A549 (cell line): ENCODE measurements around the gene EXOC4. TPM values are rescaled to one million over a fixed set of nuclear protein-coding genes. Genes with fewer than 3 reads are reported as not detected.

Source experiments
- ATAC-seq, 2 experiments: fragments of 200-7000 bp in 1 of 2; fragments of >200 bp in 1 of 2; cut with Nextera tagmentation in 1 of 2; cut with Tn5 transposase in 1 of 2; 3 replicates each; pipeline versions ENCODE4 v1.8.0 to v1.9.1; 2018 to 2020; ENCODE audit warnings: mild to moderate bottlenecking in 1 of 2, moderate library complexity in 1 of 2
- CTCF ChIA-PET: fragments of 300-600 bp; sonication (Branson Sonifier 250); formaldehyde crosslinking; extraction: SDS; loops from one replicate; lab custom pipeline; 2021; ENCODE audit warnings: antibody characterized with exemption, inconsistent platforms; lab: Yijun Ruan, JAX
- POLR2A ChIA-PET: fragments of 350-600 bp; formaldehyde crosslinking; extraction: SDS; loops from one replicate; lab custom pipeline; 2021; ENCODE audit warnings: antibody characterized with exemption, inconsistent platforms; lab: Yijun Ruan, JAX
- DNase-seq, 2 experiments: peaks; one replicate each; pipeline versions ENCODE4 v3.0.0 to v3.0.0-alpha.2; 2011 to 2016; ENCODE audit warnings: low read depth in 1 of 2, low spot score in 1 of 2
- FAIRE-seq: peaks from 2 replicates; lab custom pipeline; 2011; peaks lifted over from hg19 to GRCh38; lab: Jason Lieb, UNC
- H3K27ac ChIP-seq, 2 experiments: fragments of >200 bp; sonication (Bioruptor Twin); formaldehyde crosslinking; 3 replicates each; pipeline ENCODE4 v1.5.1; 2016 to 2017
- H3K4me1 ChIP-seq: fragments of >200 bp; sonication (Bioruptor Twin); formaldehyde crosslinking; 3 replicates; pipeline ENCODE4 v1.6.1; 2016
- H3K4me2 ChIP-seq: fragments of >200 bp; sonication (Bioruptor Twin); formaldehyde crosslinking; 3 replicates; pipeline ENCODE4 v1.6.1; 2016
- H3K4me3 ChIP-seq: fragments of >200 bp; sonication (Bioruptor Twin); formaldehyde crosslinking; 3 replicates; pipeline ENCODE4 v1.5.1; 2016
- H3K9me3 ChIP-seq: fragments of >200 bp; sonication (Bioruptor Twin); formaldehyde crosslinking; 3 replicates; pipeline ENCODE4 v1.6.1; 2016
- ATOH8 ChIP-seq: fragments of 250-450 bp; sonication (Bioruptor Pico); IDR thresholded peaks from 2 replicates; pipeline ENCODE4 v1.5.0; 2020; ENCODE audit warnings: low read depth, mild to moderate bottlenecking, moderate library complexity
- BHLHE40 ChIP-seq: IDR thresholded peaks from 2 replicates; pipeline ENCODE4 v1.6.1; 2012; ENCODE audit warnings: low read depth, low read length, inconsistent platforms
- CBX8 ChIP-seq: fragments of 200-600 bp; sonication (generic); IDR thresholded peaks from 2 replicates; pipeline ENCODE4 v1.6.1; 2016
- CHD4 ChIP-seq: fragments of 200-600 bp; sonication (generic); IDR thresholded peaks from 2 replicates; pipeline ENCODE4 v1.6.1; 2016; ENCODE audit warnings: antibody characterized with exemption, mild to moderate bottlenecking, borderline replicate concordance
- E2F6 ChIP-seq: IDR thresholded peaks from 2 replicates; pipeline ENCODE4 v1.6.1; 2012; ENCODE audit warnings: low read depth, borderline replicate concordance
- EHF ChIP-seq: fragments of 250-450 bp; sonication (Bioruptor Pico); IDR thresholded peaks from 2 replicates; pipeline ENCODE4 v1.5.0; 2020; ENCODE audit warnings: mild to moderate bottlenecking
- FOXS1 ChIP-seq: fragments of 250-450 bp; sonication (Bioruptor Pico); IDR thresholded peaks from 2 replicates; pipeline ENCODE4 v1.5.0; 2020; ENCODE audit warnings: mild to moderate bottlenecking, moderate library complexity
- GATA3 ChIP-seq: IDR thresholded peaks from 2 replicates; pipeline ENCODE4 v1.6.1; 2012; ENCODE audit warnings: borderline replicate concordance
- HEYL ChIP-seq: fragments of 250-450 bp; sonication (Bioruptor Pico); IDR thresholded peaks from 2 replicates; pipeline ENCODE4 v1.8.0; 2021; ENCODE audit warnings: mild to moderate bottlenecking, moderate library complexity
- HOXA7 ChIP-seq: fragments of 250-450 bp; sonication (Bioruptor Pico); IDR thresholded peaks from 2 replicates; pipeline ENCODE4 v1.5.0; 2020; ENCODE audit warnings: mild to moderate bottlenecking, moderate library complexity
- KDM1A ChIP-seq: fragments of 200-600 bp; sonication (generic); IDR thresholded peaks from 2 replicates; pipeline ENCODE4 v1.6.1; 2016; ENCODE audit warnings: low read depth, mild to moderate bottlenecking
- NPAS2 ChIP-seq: fragments of 250-450 bp; sonication (Bioruptor Pico); IDR thresholded peaks from 2 replicates; pipeline ENCODE4 v1.8.0; 2022; ENCODE audit warnings: mild to moderate bottlenecking, moderate library complexity, borderline replicate concordance
- NR3C1 ChIP-seq: fragments of >200 bp; sonication (Bioruptor Twin); formaldehyde crosslinking; IDR thresholded peaks from 3 replicates; pipeline ENCODE4 v1.6.1; 2017
- POLR2A ChIP-seq: IDR thresholded peaks from 2 replicates; pipeline ENCODE4 v1.6.1; 2012; ENCODE audit warnings: mild to moderate bottlenecking, low read length
- REST ChIP-seq: fragments of 200-600 bp; sonication (generic); IDR thresholded peaks from 2 replicates; pipeline ENCODE4 v1.6.1; 2016; ENCODE audit warnings: antibody characterized with exemption, mild to moderate bottlenecking, moderate library complexity
- SMC3 ChIP-seq: fragments of >200 bp; sonication (Bioruptor Twin); formaldehyde crosslinking; IDR thresholded peaks from 3 replicates; pipeline ENCODE4 v1.6.1; 2018; ENCODE audit warnings: inconsistent platforms
- SREBF2 ChIP-seq: fragments of 450-650 bp; IDR thresholded peaks from 2 replicates; pipeline ENCODE4 v1.6.1; 2014; ENCODE audit warnings: mild to moderate bottlenecking, moderate library complexity
- ZFP36 ChIP-seq: fragments of 450-650 bp; IDR thresholded peaks from 2 replicates; pipeline ENCODE4 v1.6.1; 2014; ENCODE audit warnings: borderline replicate concordance; ENCODE audit not compliant: partially characterized antibody
- ZSCAN20 ChIP-seq: fragments of 250-450 bp; sonication (Bioruptor Pico); IDR thresholded peaks from 2 replicates; pipeline ENCODE4 v1.8.0; 2022; ENCODE audit warnings: mild to moderate bottlenecking, moderate library complexity
- WGBS: methylation state at CpG from one replicate; pipeline ENCODE4 v1.1.6; 2017; ENCODE audit errors: missing lambda C conversion rate; 5-methylcytosine and 5-hydroxymethylcytosine counted together
- polyA plus RNA-seq, 4 experiments: library from polyadenylated mRNA; depleted of rRNA in 3 of 4; stranded (reverse); fragments of >200 nt; fragmentation: RNase III in 1 of 4; extraction: RNeasy Plus Mini Kit Qiagen cat#74134 plus additional on column Dnase treatment in 1 of 4; gene quantifications; 2 replicates in 3 of 4; 3 replicates in 1 of 4; pipeline ENCODE4 v1.2.3, GENCODE V29; 2011 to 2017

EXOC4 gene
- polyA plus RNA-seq, 2 of the 4 experiments (the other 2 are of a cell fraction) = 33.4 to 73.1 TPM

GRCh38 chr7:134088199-134088598 is 835.3 kb downstream of the EXOC4 start:
- peaks cover 53% of the 10 kb centered on the region for H3K9me3 ChIP-seq
- TF ChIP-seq POLR2A (no peak), KDM1A (no peak), REST (no peak), E2F6 (no peak)
- TF ChIP-seq, all 56 proteins: peak for 0
- Histone ChIP-seq H3K27ac (no peak overlapping the region), H3K4me1 (no peaks in the 10 kb centered on the region), H3K4me2 (no peak overlapping the region), H3K4me3 (no peak overlapping the region)
- no peak for ATAC-seq
- ChIA-PET POLR2A (no interaction called here), CTCF (interaction anchor here (1.2 kb wide), 1 partner anchor 16 kb away, joined by 3 read pairs; no protein-coding TSS in a partner anchor)
- DNase-seq = no peak
- no peak for FAIRE-seq

- ChIA-PET POLR2A (no interaction called here), CTCF (interaction anchor here (0.8 to 2.1 kb wide), 2 partner anchors 12 to 300 kb away, joined by 3 to 11 read pairs; no protein-coding TSS in a partner anchor)
- no peak overlapping the region for H3K27ac ChIP-seq
- no peak overlapping the region for H3K4me2 ChIP-seq
- peaks cover 63% of the 10 kb centered on the region for H3K9me3 ChIP-seq
- TF ChIP-seq ZFP36 (peak; percentile 96), BHLHE40 (no peak)
- no peak overlapping the region for H3K4me3 ChIP-seq
- no peak for FAIRE-seq
- ATAC-seq = no peak
- WGBS = 29% methylated on average over 4 of the region's 4 CpGs
- DNase-seq = peak in 1 of 2 experiments; percentile 33
- no peaks in the 10 kb centered on the region for H3K4me1 ChIP-seq
Observed at GRCh38 chr7:134089446-134089845, 836.6 kb downstream of the EXOC4 start.

GRCh38 chr7:134098072-134098471 is 845.2 kb downstream of the EXOC4 start:
- POLR2A ChIA-PET = no interaction called here
- CTCF ChIA-PET = interaction anchor here (1.3 to 2.2 kb wide), 3 partner anchors 43 to 322 kb away, joined by 4 to 7 read pairs (median 6); no protein-coding TSS in a partner anchor
- H3K9me3 ChIP-seq = peaks cover 28% of the 10 kb centered on the region; the same call in 2 of the 3 replicates
- no peaks in the 10 kb centered on the region for H3K4me1 ChIP-seq
- peak in 1 of 2 experiments; percentile 34; a peak in 1 of 6 replicates for ATAC-seq
- TF ChIP-seq ATOH8 (no peak), EHF (CRISPR knock-in tag) (no peak), REST (no peak), CBX8 (no peak), CHD4 (no peak), SMC3 (no peak), NR3C1 (no peak), GATA3 (no peak), HOXA7 (no peak), ZFP36 (no peak), FOXS1 (CRISPR knock-in tag) (no peak), NPAS2 (CRISPR knock-in tag) (no peak), ZSCAN20 (CRISPR knock-in tag) (no peak), SREBF2 (no peak), HEYL (CRISPR knock-in tag) (no peak)
- no peak for DNase-seq
- H3K4me2 ChIP-seq = no peak overlapping the region
- no peak overlapping the region for H3K4me3 ChIP-seq
- WGBS = 42% methylated on average over 4 of the region's 4 CpGs
- no peak for FAIRE-seq
- no peak overlapping the region for H3K27ac ChIP-seq
